ENCODE results near the gene BCAS2. TPM values are rescaled to one million over a fixed set of nuclear protein-coding genes. Genes with fewer than 3 reads are reported as not detected.

The BCAS2 gene
- total and polyA plus RNA-seq, 7 donors, result 22.0 to 52.5 (median 30.5) TPM

DNA sequence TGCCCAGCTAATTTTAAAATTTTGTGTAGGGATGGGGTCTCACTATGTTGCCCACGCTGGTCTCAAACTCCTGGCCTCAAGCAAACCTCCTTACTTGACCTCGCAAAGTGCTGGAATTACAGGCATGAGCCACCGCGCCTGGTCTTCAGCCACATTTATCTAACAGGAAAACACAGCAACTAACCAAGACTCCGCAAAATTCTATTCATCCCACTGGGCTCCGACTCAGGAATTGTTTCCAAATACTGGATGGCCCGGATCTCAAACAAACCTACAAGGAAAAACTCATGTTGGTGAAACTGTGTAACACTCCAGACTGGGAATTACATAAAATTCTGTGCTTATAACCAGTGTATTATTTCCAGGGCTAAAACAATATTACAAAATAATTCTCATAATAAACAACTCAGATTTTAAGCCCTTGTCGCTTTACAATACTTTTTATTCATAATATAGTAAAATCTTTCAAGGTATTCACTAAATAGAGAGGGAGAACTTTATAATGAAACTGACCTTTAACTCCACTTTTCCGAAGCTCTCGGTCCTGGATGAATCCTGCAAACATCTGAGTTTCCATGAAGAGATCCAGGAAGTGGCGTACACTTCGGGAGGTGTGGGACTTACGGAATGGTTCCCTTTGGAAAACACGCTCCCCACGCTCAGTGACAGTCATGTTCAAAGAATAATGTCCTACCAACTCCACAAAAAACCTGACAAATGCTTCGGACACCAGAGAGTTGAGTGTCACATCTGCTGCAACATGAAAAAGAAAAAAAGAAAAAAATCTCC, 6.0 kb upstream of the BCAS2 start:
- Histone ChIP-seq H3K36me3 (ENCODE audit: insufficient read depth in 1 of 2, low read depth in 1 of 2) (peaks cover 0 to 88% of the 10 kb centered on the region in 2 donors), H3K4me3 (no peak overlapping the region), H3K4me1 (peaks cover 15% of the 10 kb centered on the region), H3K27ac (peak overlapping the region; percentile 63), H3K27me3 (ENCODE audit: insufficient read depth in 3 of 3, low read length in 2 of 3) (no peaks in the 10 kb centered on the region), H3K9me3 (no peaks in the 10 kb centered on the region)
- 84 to 87% (median 85%) methylated on average over 16 of the region's 16 CpGs for WGBS, 3 donors
- no peak for DNase-seq
- TF ChIP-seq, protein P1, sequence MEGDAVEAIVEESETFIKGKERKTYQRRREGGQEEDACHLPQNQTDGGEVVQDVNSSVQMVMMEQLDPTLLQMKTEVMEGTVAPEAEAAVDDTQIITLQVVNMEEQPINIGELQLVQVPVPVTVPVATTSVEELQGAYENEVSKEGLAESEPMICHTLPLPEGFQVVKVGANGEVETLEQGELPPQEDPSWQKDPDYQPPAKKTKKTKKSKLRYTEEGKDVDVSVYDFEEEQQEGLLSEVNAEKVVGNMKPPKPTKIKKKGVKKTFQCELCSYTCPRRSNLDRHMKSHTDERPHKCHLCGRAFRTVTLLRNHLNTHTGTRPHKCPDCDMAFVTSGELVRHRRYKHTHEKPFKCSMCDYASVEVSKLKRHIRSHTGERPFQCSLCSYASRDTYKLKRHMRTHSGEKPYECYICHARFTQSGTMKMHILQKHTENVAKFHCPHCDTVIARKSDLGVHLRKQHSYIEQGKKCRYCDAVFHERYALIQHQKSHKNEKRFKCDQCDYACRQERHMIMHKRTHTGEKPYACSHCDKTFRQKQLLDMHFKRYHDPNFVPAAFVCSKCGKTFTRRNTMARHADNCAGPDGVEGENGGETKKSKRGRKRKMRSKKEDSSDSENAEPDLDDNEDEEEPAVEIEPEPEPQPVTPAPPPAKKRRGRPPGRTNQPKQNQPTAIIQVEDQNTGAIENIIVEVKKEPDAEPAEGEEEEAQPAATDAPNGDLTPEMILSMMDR (IDR thresholded peaks at IDR 0.05), result no peak
- intact Hi-C loops (cut with DNase I), result loop anchor here (10.0 kb wide), 2 partner anchors 167 to 187 kb away; partner anchors contain the start of gene CSDE1 (in 1 of the 2)
- ATAC-seq, result no peak

DNA sequence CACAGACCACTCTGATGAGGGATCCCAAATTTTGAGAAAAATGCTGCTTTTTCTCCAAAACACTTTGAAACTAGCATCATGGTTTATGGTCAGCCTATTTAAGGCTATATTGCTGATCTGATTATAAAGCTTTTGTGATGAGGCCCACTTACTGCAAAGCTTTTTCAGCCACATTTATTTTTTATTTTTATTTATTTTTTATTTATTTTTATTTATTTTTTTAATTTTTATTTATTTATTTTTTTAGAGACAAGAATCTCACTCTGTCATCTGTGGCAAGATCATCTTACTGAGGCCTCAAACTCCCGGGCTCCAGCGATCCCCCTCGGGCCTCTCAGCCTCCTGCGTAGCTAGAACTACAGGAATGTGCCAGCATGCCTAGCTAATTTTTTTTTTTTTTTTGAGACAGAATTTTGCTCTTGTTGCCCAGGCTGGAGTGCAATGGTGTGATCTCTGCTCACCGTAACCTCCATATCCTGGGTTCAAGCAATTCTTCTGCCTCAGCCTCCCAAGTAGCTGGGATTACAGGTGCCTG, 5.2 kb upstream of the BCAS2 start:
- DNase-seq (no peak), ATAC-seq (no peak)
- no peak overlapping the region for H3K4me3 ChIP-seq
- WGBS, 3 donors, result 79 to 87% (median 86%) methylated on average over 5 of the region's 5 CpGs
- TF ChIP-seq, protein P1 (IDR thresholded peaks at IDR 0.05), result no peak
- no peaks in the 10 kb centered on the region for H3K9me3 ChIP-seq
- intact Hi-C loops (cut with DNase I), result loop anchor here (10.0 kb wide), 2 partner anchors 168 to 188 kb away; partner anchors contain the start of gene CSDE1 (in 1 of the 2)
- H3K36me3 ChIP-seq (ENCODE audit: insufficient read depth in 1 of 2, low read depth in 1 of 2), result peaks cover 0 to 79% of the 10 kb centered on the region in 2 donors
- peaks cover 15% of the 10 kb centered on the region for H3K4me1 ChIP-seq
- H3K27me3 ChIP-seq (ENCODE audit: insufficient read depth in 3 of 3, low read length in 2 of 3), result no peaks in the 10 kb centered on the region
- peak overlapping the region; percentile 13 for H3K27ac ChIP-seq

DNA sequence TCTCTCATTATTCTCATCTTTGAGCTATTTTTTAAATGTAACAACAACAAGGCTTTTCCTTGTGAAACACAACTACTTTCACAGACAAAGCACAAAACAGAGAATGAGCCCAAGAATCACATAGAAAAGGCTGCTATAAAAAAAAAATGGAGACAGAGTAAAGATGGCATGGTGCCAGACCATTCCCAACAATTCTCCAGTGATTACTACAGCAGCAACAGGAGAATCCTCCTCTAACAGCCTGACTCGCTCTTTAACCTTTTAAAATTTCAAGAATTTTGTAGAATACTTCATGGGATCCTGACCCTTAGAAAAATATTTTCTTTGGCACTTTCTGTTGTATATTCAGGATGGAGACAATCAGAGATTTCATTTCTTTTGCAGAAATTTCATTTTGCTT, 3.8 kb upstream of the BCAS2 start:
- Histone ChIP-seq H3K4me1 (peaks cover 21% of the 10 kb centered on the region), H3K27ac (no peak overlapping the region), H3K9me3 (no peaks in the 10 kb centered on the region), H3K4me3 (no peak overlapping the region), H3K27me3 (ENCODE audit: insufficient read depth in 3 of 3, low read length in 2 of 3) (no peaks in the 10 kb centered on the region), H3K36me3 (ENCODE audit: insufficient read depth in 1 of 2, low read depth in 1 of 2) (peaks cover 0 to 75% of the 10 kb centered on the region in 2 donors)
- no peak for ATAC-seq
- WGBS, 3 donors, result 77 to 85% (median 85%) methylated on average over 1 of the region's 1 CpG
- DNase-seq, result no peak
- TF ChIP-seq, protein P1 (IDR thresholded peaks at IDR 0.05), result no peak
- intact Hi-C loops (cut with DNase I), result loop anchor here (10.0 kb wide), 2 partner anchors 170 to 190 kb away; partner anchors contain the start of gene CSDE1 (in 1 of the 2)

DNA sequence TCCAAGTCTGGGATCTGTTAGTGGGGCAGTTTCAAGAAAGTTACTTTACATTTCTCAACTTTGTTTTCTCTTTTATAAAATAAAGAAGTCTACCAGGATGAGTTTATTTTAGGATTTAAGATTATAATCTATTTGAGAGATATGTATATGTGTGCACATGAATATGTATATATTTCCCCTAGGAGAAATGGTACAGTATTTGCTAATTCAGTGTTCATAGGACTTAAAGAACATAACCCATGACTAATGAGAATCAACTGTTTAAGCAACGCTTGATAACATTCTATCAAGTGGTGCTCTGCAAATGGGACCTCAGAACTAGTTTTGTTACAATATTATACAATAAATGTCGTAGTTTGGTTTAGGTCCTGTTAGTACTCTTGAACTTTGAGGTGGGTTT, 7.0 kb downstream of the BCAS2 start:
- Histone ChIP-seq H3K4me3 (no peak overlapping the region), H3K36me3 (ENCODE audit: insufficient read depth in 1 of 2, low read depth in 1 of 2) (peaks cover 10 to 100% of the 10 kb centered on the region in 2 donors), H3K9me3 (no peaks in the 10 kb centered on the region), H3K27me3 (ENCODE audit: insufficient read depth in 3 of 3, low read length in 2 of 3) (no peaks in the 10 kb centered on the region), H3K27ac (no peak overlapping the region), H3K4me1 (no peaks in the 10 kb centered on the region)
- 91 to 97% (median 92%) methylated on average over 2 of the region's 2 CpGs for WGBS, 3 donors
- TF ChIP-seq, protein P1 (IDR thresholded peaks at IDR 0.05), result no peak
- no peak for DNase-seq
- no peak for ATAC-seq
- intact Hi-C loops (cut with DNase I), result no loop called here

Measured in psoas muscle (tissue), 8 donors.